Smooth muscle cell (in vitro differentiated cells): ENCODE data around the gene EMC9. TPM values are rescaled to one million over a fixed set of nuclear protein-coding genes. Genes with fewer than 3 reads are reported as not detected.

Experiments used
- DNase-seq: peaks from one replicate; lab custom pipeline; 2025; ENCODE audit not compliant: unreplicated experiment; lab: John Stamatoyannopoulos, UW
- H2AFZ ChIP-seq: fragments of 200-600 bp; sonication (generic); 2 replicates; pipeline ENCODE4 v1.6.0; 2016; ENCODE audit warnings: antibody characterized with exemption, low read depth, mild to moderate bottlenecking
- H3F3A ChIP-seq: fragments of 200-600 bp; sonication (generic); 2 replicates; pipeline ENCODE4 v1.6.0; 2017; ENCODE audit warnings: antibody characterized with exemption, low read depth
- H3K27ac ChIP-seq: fragments of 200-600 bp; sonication (generic); 2 replicates; pipeline ENCODE4 v1.5.1; 2016; ENCODE audit warnings: low read depth, mild to moderate bottlenecking
- H3K27me3 ChIP-seq: fragments of 200-600 bp; sonication (generic); 2 replicates; pipeline ENCODE4 v1.6.1; 2016; ENCODE audit warnings: low read depth, mild to moderate bottlenecking
- H3K36me3 ChIP-seq: fragments of 200-600 bp; sonication (generic); 2 replicates; pipeline ENCODE4 v1.5.1; 2016; ENCODE audit warnings: low read depth
- H3K4me1 ChIP-seq: fragments of 200-600 bp; sonication (generic); 2 replicates; pipeline ENCODE4 v1.5.1; 2016; ENCODE audit warnings: low read depth
- H3K4me2 ChIP-seq: fragments of 200-600 bp; sonication (generic); 2 replicates; pipeline ENCODE4 v1.6.0; 2016; ENCODE audit warnings: mild to moderate bottlenecking
- H3K4me3 ChIP-seq: fragments of 200-600 bp; sonication (generic); 2 replicates; pipeline ENCODE4 v1.5.1; 2016; ENCODE audit warnings: mild to moderate bottlenecking
- H3K79me2 ChIP-seq: fragments of 200-600 bp; sonication (generic); 2 replicates; pipeline ENCODE4 v1.6.0; 2016; ENCODE audit warnings: low read depth, mild to moderate bottlenecking
- H3K9ac ChIP-seq: fragments of 200-600 bp; sonication (generic); 2 replicates; pipeline ENCODE4 v1.6.0; 2016; ENCODE audit warnings: low read depth
- H3K9me3 ChIP-seq: fragments of 200-600 bp; sonication (generic); replicated peaks from 2 replicates; pipeline ENCODE4 v1.5.1; 2016; ENCODE audit warnings: low read depth
- H4K20me1 ChIP-seq: fragments of 200-600 bp; sonication (generic); 2 replicates; pipeline ENCODE4 v1.6.0; 2016; ENCODE audit warnings: low read depth
- CTCF ChIP-seq: fragments of 200-600 bp; sonication (generic); IDR thresholded peaks from 2 replicates; pipeline ENCODE4 v1.5.1; 2017; ENCODE audit warnings: borderline replicate concordance, mild to moderate bottlenecking, antibody characterized with exemption; ENCODE audit not compliant: insufficient read depth, poor library complexity, severe bottlenecking
- WGBS: methylation state at CpG from one replicate; pipeline ENCODE4 v1.1.7; 2016; ENCODE audit warnings: low lambda C conversion rate; 5-methylcytosine and 5-hydroxymethylcytosine counted together
- polyA plus RNA-seq: library from polyadenylated mRNA; unstranded; fragments of >200 nt; fragmentation: Nextera tagmentation; extraction: Ambion mirVana; gene quantifications from 2 replicates; pipeline ENCODE4 v1.2.1, GENCODE V29; 2016
- total RNA-seq: library from RNA; depleted of rRNA; stranded (reverse); fragments of >200 nt; gene quantifications from 2 replicates; pipeline ENCODE4 v1.2.3, GENCODE V29; 2014

The EMC9 gene
- total and polyA plus RNA-seq, 2 experiments from 2014 or later: 6.3 to 11.9 TPM

- Histone ChIP-seq H4K20me1 (no peaks in the 10 kb centered on the region), H3K27ac (no peak within 1 kb of the TSS), H3K4me2 (peak within 1 kb of the TSS; percentile 86), H3K9me3 (no peaks in the 10 kb centered on the region), H3K4me1 (peaks cover 10% of the 10 kb centered on the region), H3K4me3 (peak within 1 kb of the TSS; percentile 42), H3K9ac (no peak within 1 kb of the TSS), H3K36me3 (no peaks in the 10 kb centered on the region), H3K79me2 (no peaks in the 10 kb centered on the region), H2AFZ (no peak within 1 kb of the TSS), H3K27me3 (no peaks in the 10 kb centered on the region), H3F3A (no peaks in the 10 kb centered on the region)
- peak; percentile 31 for DNase-seq
- TF ChIP-seq CTCF: no peak
- 12% methylated on average over 61 of the region's 63 CpGs for WGBS
Measured at GRCh38 chr14:24171422-24172260, 30.2 kb upstream of the EMC9 start, which contains the start of gene REC8. REC8 (plus strand) TSS chr14:24172080; CDS start chr14:24172553, 473 bp downstream.

GRCh38 chr14:24167469-24168114, 26.2 kb upstream of the EMC9 start:
- H3F3A ChIP-seq: no peaks in the 10 kb centered on the region
- no peaks in the 10 kb centered on the region for H3K36me3 ChIP-seq
- no peak overlapping the region for H3K27ac ChIP-seq
- no peaks in the 10 kb centered on the region for H3K79me2 ChIP-seq
- H3K4me1 ChIP-seq: peaks cover 9% of the 10 kb centered on the region
- DNase-seq: no peak
- H2AFZ ChIP-seq: no peak overlapping the region
- no peaks in the 10 kb centered on the region for H4K20me1 ChIP-seq
- H3K4me2 ChIP-seq: no peak overlapping the region
- WGBS: 100% methylated on average over 3 of the region's 3 CpGs
- no peaks in the 10 kb centered on the region for H3K9me3 ChIP-seq
- no peak overlapping the region for H3K9ac ChIP-seq
- no peak overlapping the region for H3K4me3 ChIP-seq
- no peak for TF ChIP-seq CTCF
- no peaks in the 10 kb centered on the region for H3K27me3 ChIP-seq

GRCh38 chr14:24165785-24166184, 24.4 kb upstream of the EMC9 start:
- peaks cover 7% of the 10 kb centered on the region for H3K4me1 ChIP-seq

More at GRCh38 chr14:24165785-24166184, 24.4 kb upstream of the EMC9 start:
- Histone ChIP-seq H3K4me3 (no peak overlapping the region), H3K9me3 (no peaks in the 10 kb centered on the region), H3K27me3 (no peaks in the 10 kb centered on the region), H3K27ac (no peak overlapping the region), H3K9ac (no peak overlapping the region), H2AFZ (no peak overlapping the region), H4K20me1 (no peaks in the 10 kb centered on the region), H3K79me2 (peaks cover 14% of the 10 kb centered on the region), H3K4me2 (no peak overlapping the region), H3F3A (peaks cover under 1% of the 10 kb centered on the region), H3K36me3 (no peaks in the 10 kb centered on the region)
- no peak for TF ChIP-seq CTCF
- over 99% methylated on average over 5 of the region's 5 CpGs for WGBS
- DNase-seq: no peak
